Stimulated activated CD4-positive, alpha-beta T cell treated with anti-CD3 and anti-CD28 coated beads, Interleukin-15, amount 100 ng/mL, for 48 hours (primary cell): ENCODE measurements around the gene SIRT5.

Experiments used
- DNase-seq, 2 donors: peaks; one replicate each; pipeline ENCODE4 v3.0.0-alpha.2; 2020; ENCODE audit warnings: low read depth in 2 of 2

Gene SIRT5

GRCh38 chr6:13553646-13554045, 20.8 kb upstream of the SIRT5 start:
- no peak for DNase-seq

DNA sequence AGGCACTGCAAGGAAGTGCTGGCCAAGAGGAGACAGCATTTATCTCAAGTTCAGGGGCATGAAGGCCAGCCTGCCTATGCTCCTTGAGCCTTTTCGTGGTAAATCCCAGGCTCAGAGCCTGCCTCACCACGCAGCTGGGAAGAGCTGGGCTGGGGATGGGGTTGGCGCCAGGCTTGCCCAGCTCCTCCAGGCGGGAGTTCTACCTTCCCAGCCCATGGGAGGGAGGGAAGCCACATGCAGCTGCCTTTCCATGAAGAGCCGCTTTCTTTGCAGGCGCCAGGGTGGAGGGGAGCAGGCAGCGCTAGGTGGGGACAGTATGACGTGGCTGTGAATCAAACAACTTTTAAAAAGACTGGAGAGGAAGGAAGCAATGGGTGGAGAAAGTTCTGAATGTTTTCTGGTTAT, 19.5 kb upstream of the SIRT5 start:
- no peak for DNase-seq

DNA sequence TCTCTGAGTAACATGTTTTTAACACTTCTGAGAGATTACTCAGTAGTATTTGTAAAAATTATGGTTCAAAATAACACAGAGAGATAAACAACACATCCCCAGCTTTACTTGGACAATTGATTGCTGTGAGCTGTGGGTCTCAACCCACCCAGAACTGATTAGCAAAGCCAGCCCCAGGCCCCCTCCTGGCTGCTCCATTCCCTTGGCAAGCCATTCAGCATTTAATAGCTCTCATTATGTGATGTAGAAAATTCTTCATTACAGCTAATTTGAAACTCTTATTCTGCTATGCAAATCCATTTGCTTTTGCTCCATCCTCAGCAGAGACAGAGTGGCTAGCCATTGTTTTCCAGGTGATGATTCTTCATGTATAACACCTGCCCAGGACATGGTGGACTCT, 16.6 kb upstream of the SIRT5 start:
- DNase-seq: no peak

DNA sequence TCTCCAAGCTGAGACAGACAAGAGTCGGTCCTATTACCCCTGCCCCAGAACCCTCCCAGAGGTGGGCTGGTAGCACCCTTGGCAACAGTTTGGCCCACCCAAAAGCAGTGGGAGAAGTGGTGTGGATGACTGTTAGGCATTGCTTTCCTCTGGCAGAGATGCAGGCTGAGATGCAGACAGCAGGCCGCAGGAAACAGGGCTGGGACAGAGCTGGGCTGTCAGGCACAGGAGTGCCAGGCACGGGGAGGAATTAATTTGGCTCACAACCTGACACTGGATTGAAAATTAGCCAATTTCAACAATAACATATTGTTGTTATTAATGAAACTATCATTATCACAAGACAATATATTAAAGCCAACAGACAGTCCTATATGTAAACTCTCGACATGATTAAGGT, 15.7 kb upstream of the SIRT5 start:
- no peak for DNase-seq

GRCh38 chr6:13559251-13559650, 15.2 kb upstream of the SIRT5 start:
- DNase-seq: no peak

DNA sequence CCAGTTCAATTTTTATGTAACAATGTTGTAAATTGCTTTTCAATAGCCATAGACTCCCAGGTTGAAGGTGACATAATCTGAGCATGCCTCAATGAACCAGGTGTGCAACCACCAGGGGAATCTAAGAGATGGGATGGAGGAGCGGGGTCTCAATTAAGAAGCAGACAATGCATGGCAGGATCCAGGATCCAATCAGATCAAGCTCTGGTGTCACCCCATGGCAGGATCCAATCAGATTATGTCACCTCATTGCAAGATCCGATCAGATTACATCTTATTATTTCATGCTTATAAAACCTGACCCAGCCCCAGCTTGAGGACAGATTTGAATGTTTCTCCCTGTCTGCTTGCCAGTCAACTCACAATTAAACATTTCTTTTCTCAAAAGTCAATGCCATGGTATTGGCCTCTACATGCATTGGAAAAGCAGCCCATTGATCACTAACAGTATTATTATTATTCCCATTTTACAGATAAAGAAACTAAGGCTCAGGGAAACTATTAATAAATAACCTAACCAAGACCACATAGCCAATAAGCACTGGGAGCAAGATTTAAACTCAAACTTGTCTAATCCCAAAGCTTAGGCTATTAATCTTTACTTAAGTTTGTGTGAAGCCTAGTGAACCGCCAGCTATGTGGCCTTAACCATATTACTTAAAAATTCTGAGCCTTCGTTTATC, 14.3 kb upstream of the SIRT5 start:
- no peak for DNase-seq

GRCh38 chr6:13560651-13561044, 13.8 kb upstream of the SIRT5 start:
- no peak for DNase-seq

- DNase-seq: no peak
Observed at GRCh38 chr6:13561624-13562267, 12.7 kb upstream of the SIRT5 start.

DNA sequence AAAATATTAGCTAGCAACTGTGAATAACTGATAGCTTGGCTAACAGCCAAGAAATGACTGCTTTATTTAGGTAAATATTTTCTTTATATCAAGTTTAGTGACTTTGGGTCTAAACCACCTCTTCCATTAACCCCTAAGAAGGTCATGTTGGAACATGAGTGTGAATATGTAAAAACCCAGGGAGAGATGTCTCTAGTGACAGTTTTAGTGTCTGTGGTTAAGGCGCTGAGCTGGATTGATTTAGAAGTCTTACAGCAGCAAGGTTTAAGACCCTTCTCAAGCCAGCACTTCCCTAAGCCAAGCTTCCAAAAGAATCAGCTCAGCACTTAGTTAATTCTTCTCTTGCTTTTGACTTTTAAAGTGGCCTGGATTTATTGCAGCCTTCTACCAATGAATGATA, 11.4 kb upstream of the SIRT5 start:
- no peak for DNase-seq

DNA sequence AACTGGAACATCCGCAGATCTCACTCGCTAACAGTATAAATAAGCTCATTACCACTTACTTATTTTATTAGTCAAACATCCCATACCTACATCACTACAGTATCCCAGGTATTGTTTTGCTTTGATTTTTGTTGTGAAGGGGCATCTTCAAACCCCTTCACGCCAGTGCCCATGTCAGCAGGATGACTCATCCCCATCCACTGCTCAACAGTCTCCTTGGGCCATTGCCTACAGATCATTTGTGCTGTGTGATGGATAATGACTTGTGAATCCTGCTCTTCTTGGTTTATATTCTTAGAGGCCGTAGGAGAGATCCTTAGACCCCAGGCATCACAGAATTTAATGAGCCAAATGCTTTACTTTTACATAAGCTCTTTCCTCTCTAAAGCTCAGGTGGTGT, 8.5 kb upstream of the SIRT5 start:
- no peak for DNase-seq

DNA sequence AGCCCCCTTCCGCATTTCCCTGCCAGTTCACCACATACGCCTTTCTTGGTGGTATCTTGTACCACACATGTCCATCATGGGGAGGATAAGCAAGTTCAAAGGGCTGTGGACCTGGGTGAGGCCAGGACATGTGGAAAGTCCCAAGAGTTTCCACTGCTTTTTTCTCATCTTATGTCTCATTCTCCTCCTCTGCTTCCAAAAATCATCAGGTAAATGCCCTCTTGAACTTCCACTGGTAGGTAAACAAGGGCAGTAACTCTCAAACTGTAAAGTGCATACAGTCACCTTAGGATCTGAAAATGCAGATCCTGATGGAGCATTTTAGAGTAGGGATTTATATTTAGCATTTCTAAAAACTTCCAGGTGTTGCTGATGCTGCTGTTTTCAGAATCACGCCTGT, 7.9 kb upstream of the SIRT5 start:
- no peak for DNase-seq

DNA sequence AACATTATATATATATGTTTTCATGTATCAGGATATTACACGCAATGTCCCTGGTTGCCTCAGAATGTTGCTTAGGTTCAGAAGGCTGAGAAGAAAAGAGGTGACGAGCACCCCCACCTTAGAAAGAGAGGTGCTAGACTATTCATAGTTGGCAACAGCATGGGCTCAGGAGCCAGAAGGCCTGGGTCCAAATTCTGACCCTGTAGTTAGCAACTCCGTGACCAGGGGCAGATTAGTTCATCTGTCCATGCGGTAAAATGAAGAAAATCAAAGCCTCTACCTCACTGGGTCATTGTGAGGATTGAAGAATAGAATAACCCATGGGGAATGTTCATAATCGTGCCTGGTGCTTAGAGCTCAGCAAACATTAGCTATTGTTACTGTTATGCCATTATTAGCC, 5.4 kb upstream of the SIRT5 start:
- DNase-seq: no peak

GRCh38 chr6:13572240-13572639, 2.2 kb upstream of the SIRT5 start:
- DNase-seq: no peak

GRCh38 chr6:13572951-13573654, 1.3 kb upstream of the SIRT5 start:
- DNase-seq: no peak

- peak; percentile 4 to 14 for DNase-seq
Observed at GRCh38 chr6:13573669-13574110, 711 bp upstream of the SIRT5 start.

GRCh38 chr6:13574149-13574570, 241 bp upstream of the SIRT5 start:
- peak; percentile 87 to 89 for DNase-seq

GRCh38 chr6:13575377-13575775, 975 bp downstream of the SIRT5 start:
- no peak for DNase-seq

DNA sequence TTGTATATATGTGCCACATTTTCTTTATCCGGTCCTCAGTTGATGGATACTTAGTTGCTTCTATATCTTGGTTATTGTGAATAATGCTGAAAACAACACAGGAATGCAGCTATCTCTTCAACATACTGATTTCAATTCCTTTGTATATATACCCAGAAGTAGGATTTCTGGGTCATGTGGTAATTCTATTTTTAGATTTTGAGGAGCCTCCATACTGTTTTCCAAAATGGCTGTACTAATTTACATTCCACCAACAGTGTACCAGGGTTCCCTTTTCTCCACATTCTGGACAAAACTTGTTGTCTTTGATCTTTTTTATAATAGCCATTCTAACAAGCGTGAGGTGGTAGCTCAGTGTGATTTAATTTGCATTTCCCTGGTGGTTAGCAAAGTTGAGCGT, 1.6 kb downstream of the SIRT5 start:
- DNase-seq: no peak

DNA sequence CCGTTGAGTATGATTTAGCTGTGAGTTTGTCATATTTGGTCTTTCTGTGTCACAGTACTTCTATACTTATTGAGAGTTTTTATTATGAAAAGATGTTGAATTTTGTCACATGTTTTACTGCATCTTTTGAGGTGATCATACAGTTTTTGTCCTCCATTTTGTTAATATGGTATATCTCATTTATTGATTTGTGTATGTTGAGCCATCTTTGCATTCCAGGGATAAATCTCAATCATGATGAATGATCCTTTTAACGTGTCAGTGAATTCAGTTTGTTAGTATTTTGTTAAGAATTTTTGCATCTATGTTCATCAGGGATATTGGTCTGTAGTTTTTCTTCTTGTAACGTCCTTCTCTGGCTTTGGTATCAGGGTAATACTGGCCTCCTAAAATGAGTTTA, 3.5 kb downstream of the SIRT5 start:
- no peak for DNase-seq

GRCh38 chr6:13579911-13580310, 5.5 kb downstream of the SIRT5 start:
- DNase-seq: no peak

- no peak for DNase-seq
Observed at GRCh38 chr6:13581700-13582229, 7.4 kb downstream of the SIRT5 start.

DNA sequence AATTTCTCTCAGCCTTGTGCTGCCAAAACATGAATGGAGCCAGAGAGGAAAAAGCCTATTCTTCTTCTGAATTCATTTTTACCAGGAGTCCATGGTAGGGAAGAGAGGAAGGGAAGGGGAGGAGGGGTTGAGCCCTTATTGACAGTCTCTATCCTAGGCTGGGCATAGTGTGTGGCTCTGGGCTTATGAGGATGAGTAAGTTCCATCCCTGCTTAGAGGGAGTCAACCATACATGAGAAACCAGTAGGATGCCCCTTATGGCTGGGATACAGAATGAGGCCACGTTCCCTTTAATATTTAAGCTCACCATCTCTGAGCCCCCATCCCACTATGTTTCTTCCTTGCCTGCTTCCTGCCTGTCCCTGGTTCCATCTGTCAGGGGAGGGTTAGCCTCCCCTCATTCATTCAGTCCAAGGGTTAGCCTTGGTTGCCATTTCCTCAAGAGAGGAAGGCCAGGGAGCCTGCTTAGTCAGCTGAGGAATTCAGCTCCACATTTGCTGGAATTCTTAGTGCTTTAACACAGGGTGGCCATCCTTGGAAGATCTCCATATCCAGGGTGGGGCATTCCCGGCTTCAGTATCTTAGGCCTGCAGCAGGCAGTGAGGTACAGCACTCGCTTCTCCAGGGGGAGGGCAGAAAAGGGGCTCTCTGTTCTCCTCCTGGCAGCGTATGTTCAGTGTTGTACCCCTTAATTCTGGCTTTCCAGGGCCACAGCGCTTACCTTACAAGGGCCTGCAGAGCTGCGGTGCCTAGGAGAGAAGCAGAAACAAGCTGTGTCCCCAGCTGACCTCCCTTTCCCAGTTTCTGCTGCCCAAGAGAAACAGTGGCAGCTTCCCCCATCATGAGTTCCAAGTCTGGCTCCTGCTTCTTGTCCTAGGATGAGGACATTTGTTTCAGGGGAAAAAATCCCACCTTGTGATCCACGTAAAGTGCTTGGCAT, 12.5 kb downstream of the SIRT5 start:
- DNase-seq: no peak
